Stimulated activated naive CD4-positive, alpha-beta T cell treated with Interleukin-2 at 50 U/mL for 16 hours (primary cell): ENCODE results near the gene TMC1.
"Not testable (repeated sequence)": the region's sequence is repeated elsewhere in the genome, so short reads cannot be mapped to it uniquely, and the experiment has no call there.

Experiments
- DNase-seq: peaks from one replicate; lab custom pipeline; 2025; lab: John Stamatoyannopoulos, UW

The TMC1 gene

DNA sequence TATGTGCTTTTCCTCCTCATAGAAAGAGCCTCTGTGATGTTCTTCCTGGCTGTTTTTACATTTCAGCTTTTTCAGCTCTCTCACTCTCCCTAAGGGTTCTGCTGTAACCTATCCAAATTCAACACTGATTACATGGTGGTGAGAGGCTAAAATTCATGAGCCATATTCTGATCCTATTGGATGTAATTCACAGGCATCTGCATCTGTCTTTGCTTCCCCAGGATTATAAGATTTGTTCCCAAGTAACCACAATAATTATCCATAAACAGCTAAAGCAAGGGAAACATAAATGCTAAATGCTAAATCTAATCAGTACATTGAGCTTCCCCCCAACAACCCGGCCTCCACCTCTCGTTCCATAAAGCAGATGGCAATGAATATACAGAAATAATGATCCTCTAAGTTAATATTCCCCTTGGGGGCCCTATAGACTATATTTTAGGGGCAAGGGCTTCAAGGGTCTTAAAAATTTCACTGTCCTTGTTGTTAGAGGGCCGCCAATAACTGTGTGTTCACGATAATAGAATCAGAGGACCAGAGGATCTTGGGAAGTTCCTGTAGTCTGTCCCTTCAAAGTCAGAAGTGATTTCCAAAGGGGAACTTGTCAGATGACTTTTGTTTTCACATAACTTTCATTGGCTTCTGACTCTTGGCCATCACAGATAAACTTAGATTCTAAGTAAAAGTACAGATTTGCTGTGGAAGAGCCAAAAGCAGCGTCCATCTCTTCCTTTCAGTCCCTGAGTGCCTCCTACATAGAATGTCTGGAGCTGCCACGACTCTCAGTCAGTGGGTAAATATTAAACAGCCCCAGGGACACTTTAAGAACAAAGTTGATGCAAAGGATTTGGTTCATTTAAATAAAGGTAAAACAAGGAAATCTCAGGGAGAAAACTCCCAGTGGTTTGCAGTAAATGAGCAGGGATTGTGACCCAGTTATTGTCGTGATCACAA is 305.9 kb downstream of the TMC1 start:
- no peak for DNase-seq

DNA sequence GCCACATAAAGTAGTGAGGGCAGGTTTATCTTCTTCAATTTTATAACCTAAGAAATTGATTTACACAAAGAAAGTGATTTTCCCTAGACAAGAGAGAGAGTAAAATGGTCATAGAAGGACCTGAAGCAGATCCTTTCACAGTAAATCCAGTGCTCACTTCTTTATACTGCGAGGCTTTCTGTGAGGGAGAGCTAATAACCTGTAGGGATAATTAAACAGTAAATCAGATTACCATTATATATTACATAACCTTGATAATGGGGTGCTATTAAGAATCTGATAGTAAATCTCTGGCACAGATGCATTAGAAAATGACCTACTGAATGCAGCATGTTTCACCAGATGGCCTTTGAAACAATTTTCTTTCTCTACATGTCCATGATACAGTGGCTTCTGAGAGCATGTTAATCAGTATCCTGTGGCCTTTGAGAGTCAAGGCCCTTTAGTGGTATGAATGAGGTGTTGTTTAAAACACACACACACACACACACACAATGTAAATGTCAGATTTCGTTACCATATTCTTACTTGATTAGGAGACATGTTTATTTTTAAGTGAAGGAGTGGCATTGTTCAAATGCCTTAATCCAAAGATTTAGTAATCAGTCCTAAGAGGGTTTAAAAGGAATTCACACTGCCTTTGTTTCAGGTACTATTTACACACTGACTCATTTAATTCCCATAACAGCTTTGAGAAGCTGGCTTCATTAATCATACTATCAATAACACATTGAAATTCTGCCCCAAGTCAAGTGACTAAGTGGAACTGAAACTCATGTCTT is 306.7 kb downstream of the TMC1 start:
- no peak for DNase-seq

- DNase-seq: no peak
These were observed 313.6 kb downstream of the TMC1 start for GRCh38 chr9:72834994-72835393.

- no peak for DNase-seq
These were observed 315.4 kb downstream of the TMC1 start for GRCh38 chr9:72836790-72837189.

- no peak for DNase-seq
These were observed 317.7 kb downstream of the TMC1 start for GRCh38 chr9:72839085-72839484.

DNA sequence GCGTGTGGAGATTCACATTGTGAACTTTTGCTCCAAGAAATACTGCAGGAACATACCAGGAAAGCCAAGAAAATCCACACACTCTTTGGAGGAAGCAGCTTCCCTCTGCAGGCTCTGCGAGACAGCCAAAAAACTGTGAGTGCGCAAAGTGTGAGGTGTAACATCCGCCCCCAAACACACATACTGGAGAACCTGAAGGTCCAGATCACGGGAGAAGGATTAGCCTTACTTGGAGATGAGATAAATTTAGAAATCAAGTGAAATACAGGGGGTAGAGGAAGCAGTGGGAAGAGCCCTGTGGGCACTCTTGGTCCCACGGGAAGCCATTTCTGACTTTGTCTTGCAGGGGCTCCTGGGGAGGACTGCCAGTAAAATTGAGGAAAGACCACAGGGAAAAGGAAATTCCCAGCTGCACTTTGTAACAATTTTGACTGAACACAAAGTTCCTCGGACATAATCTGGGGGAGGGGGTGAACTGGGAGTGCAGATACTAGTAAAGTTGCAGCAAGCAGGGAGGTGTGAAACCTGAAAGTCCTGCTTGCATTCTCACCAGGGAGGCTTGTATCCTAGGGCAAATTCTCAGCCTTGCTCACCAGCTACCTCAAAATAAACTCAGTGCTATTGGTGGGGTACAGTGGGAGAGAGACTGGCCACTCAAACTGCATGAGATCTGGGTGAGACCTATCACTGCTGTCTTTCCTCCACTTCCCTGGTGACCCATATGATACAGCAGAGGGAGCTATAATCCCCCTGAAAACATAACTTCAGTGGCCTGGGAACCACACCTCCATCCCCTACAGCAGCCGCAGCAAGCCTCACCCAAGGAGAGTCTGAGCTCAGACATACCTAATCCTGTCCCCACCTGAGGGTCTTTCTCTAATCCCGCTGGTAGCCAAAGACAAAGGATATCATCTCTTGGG is 322.4 kb downstream of the TMC1 start:
- DNase-seq: no peak

GRCh38 chr9:72844440-72844768 is 323.0 kb downstream of the TMC1 start:
- DNase-seq: no peak

GRCh38 chr9:72845052-72845451 is 323.6 kb downstream of the TMC1 start:
- not testable (repeated sequence) for DNase-seq

GRCh38 chr9:72850209-72850608 is 328.8 kb downstream of the TMC1 start:
- DNase-seq: not testable (repeated sequence)

DNA sequence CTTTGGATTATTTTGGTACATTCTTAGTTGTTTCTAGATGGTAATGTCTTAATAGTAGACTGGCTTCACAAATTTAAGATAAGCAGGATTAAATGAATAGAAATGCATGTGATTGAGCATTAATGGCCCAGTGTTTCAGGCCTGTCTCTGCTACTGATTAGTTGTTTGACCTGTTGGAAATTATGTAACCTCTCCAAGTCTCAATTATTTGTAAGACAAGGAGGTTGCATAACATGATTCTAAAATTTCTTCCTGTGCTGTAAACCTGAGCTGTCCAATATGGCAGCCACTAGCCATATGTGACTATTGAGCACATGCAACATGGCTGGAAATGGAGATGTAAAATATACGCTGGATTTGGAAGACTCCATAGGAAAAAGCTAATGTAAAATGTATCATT is 333.9 kb downstream of the TMC1 start:
- no peak for DNase-seq

GRCh38 chr9:72855890-72856523 is 334.6 kb downstream of the TMC1 start:
- no peak for DNase-seq

DNA sequence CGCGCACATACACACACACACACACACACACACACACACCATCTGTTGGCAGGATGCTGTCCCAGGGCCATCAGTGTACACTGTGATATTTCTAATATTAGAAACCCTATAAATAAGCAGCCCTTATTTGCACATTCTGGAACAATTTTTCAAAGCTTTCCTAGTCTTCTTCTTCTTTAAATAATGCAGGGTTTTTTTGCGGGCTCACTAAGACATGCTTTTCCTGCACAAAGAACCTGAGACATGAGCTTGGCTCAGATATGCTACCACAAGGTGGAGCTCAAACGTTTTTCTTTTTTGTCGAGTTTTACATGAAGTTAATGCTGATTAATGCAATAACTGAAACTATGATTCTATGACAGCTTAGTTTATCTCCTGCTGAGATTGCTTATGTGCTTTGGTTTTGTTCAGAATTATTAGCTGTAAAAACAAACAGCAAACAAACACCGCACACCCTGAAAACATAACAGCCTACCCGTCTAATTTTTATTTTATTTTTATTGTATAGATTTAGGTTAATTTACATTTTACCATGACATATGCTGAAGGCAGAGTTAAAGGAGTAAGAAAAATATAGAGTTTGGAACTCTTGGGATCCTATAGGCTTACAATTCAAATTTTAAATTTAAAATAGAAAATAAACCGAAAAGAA is 335.7 kb downstream of the TMC1 start:
- DNase-seq: no peak

GRCh38 chr9:72857624-72857996 is 336.2 kb downstream of the TMC1 start:
- DNase-seq: no peak

GRCh38 chr9:72858089-72858912 is 336.9 kb downstream of the TMC1 start:
- DNase-seq: no peak

DNA sequence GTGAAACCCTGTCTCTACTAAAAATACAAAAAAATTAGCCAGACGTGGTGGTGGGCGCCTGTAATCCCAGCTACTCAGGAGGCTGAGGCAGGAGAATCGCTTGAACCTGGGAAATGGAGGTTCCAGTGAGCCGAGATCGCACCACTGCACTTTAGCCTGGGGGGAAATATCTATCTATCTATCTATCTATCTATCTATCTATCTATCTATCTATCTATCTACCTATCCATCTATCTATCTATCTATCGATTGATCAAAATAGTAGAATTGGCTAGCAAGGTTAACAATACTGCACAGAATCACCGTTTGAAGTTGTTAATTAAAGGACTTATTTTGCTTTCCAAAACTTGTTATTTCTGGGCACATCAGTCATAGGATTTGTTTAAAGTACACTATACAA is 341.4 kb downstream of the TMC1 start:
- DNase-seq: not testable (repeated sequence)

GRCh38 chr9:72863456-72864094 is 342.2 kb downstream of the TMC1 start:
- DNase-seq: no peak

GRCh38 chr9:72864327-72864726 is 342.9 kb downstream of the TMC1 start:
- DNase-seq: no peak

DNA sequence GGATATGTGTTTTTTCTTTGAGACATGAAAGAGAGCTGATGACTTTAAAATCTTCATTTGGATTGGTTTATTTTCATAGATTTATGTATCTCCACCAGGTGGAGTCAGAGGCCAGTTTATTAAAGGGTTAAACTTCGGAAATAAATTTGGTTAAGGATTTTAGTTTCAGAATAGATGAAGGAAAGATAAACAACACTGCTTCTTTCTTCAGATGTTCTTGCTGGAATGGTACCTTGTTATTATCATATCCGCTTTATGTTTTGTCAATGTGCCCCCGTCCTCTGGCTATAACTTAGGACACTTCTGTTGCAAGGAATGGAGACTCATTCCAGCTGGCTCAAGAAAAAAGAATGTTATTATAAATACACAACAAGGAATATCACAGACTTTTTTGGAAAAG is 350.3 kb downstream of the TMC1 start:
- no peak for DNase-seq

GRCh38 chr9:72872718-72873117 is 351.3 kb downstream of the TMC1 start:
- DNase-seq: no peak

GRCh38 chr9:72873456-72873855 is 352.0 kb downstream of the TMC1 start:
- no peak for DNase-seq
